Measurements from ENCODE around the gene UNC45B. TPM values are rescaled to one million over a fixed set of nuclear protein-coding genes. Genes with fewer than 3 reads are reported as not detected.

Gene UNC45B
- total RNA-seq, 1 experiment from 2014 or later: not detected

DNA sequence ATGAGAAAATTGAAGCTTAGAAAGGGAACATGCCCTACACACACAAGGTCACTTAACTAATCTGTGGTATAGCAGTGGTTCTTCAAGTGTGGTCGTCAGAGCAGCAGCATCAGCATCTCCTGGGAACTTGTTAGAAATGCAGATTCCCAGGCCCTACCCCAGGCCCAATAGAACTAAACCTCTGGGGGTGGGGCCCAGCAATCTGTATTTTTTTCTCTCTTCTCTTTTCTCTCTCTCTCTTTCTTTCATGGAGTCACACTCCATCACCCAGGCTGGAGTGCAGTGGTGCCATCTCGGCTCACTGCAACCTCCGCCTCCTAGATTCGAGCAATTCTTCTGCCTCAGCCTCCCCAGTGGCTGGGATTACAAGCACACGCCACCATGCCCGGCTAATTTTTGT lies 9.4 kb upstream of the UNC45B start:
- ATAC-seq (no peak), DNase-seq (ENCODE audit: low read depth, low spot score) (no peak)
- intact Hi-C loops (cut with micrococcal nuclease): no loop called here
- Histone ChIP-seq H3K36me3 (ENCODE audit: control insufficient read depth in 1 of 2, insufficient read depth in 2 of 2, low read length in 2 of 2) (peaks cover 44 to 66% of the 10 kb centered on the region in 2 experiments), H3K27me3 (ENCODE audit: insufficient read depth, low read length) (no peaks in the 10 kb centered on the region), H3K9me3 (ENCODE audit: control insufficient read depth in 1 of 2, insufficient read depth in 1 of 2, low read depth in 1 of 2, low read length in 2 of 2) (no peaks in the 10 kb centered on the region), H3K9me2 (ENCODE audit: insufficient read depth) (no peaks in the 10 kb centered on the region), H4K20me1 (ENCODE audit: insufficient read depth) (no peaks in the 10 kb centered on the region; the same call in 1 of the 2 replicates), H3K9ac (ENCODE audit: low read length) (no peak overlapping the region), H3K4me1 (ENCODE audit: control insufficient read depth in 1 of 2, insufficient read depth in 2 of 2, low read length in 2 of 2) (peaks cover 3 to 10% of the 10 kb centered on the region in 2 experiments; a peak in 3 of 4 replicates), H3K27ac (ENCODE audit: low read depth, low read length) (no peak overlapping the region), H3K4me2 (ENCODE audit: low read length) (no peak overlapping the region), H3K79me2 (ENCODE audit: insufficient read depth, low read length) (peaks cover 46% of the 10 kb centered on the region), H3K4me3 (replicated peaks in 1 of 2; ENCODE audit: low read depth in 1 of 2, low read length in 2 of 2) (no peak overlapping the region), H2AFZ (ENCODE audit: low read depth, low read length, poor library complexity, severe bottlenecking) (no peak overlapping the region)
- ChIA-PET RAD21 (ENCODE audit: low non-redundant PET in 1 of 2, low total read pairs in 2 of 2, uncharacterized antibody in 2 of 2, unreplicated experiment in 2 of 2) (no interaction called here), POLR2A (no interaction called here), CTCF (no interaction called here)
- TF ChIP-seq FOSL1 (IDR thresholded peaks at IDR 0.05; ENCODE audit: low read depth): no peak
- TF ChIP-seq, protein P1, sequence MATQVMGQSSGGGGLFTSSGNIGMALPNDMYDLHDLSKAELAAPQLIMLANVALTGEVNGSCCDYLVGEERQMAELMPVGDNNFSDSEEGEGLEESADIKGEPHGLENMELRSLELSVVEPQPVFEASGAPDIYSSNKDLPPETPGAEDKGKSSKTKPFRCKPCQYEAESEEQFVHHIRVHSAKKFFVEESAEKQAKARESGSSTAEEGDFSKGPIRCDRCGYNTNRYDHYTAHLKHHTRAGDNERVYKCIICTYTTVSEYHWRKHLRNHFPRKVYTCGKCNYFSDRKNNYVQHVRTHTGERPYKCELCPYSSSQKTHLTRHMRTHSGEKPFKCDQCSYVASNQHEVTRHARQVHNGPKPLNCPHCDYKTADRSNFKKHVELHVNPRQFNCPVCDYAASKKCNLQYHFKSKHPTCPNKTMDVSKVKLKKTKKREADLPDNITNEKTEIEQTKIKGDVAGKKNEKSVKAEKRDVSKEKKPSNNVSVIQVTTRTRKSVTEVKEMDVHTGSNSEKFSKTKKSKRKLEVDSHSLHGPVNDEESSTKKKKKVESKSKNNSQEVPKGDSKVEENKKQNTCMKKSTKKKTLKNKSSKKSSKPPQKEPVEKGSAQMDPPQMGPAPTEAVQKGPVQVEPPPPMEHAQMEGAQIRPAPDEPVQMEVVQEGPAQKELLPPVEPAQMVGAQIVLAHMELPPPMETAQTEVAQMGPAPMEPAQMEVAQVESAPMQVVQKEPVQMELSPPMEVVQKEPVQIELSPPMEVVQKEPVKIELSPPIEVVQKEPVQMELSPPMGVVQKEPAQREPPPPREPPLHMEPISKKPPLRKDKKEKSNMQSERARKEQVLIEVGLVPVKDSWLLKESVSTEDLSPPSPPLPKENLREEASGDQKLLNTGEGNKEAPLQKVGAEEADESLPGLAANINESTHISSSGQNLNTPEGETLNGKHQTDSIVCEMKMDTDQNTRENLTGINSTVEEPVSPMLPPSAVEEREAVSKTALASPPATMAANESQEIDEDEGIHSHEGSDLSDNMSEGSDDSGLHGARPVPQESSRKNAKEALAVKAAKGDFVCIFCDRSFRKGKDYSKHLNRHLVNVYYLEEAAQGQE (IDR thresholded peaks at IDR 0.05; ENCODE audit: low read depth): no peak
- no peak for TF ChIP-seq EGR1 (IDR thresholded peaks at IDR 0.05; ENCODE audit: low read depth)
- TF ChIP-seq, protein P2, sequence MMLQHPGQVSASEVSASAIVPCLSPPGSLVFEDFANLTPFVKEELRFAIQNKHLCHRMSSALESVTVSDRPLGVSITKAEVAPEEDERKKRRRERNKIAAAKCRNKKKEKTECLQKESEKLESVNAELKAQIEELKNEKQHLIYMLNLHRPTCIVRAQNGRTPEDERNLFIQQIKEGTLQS (IDR thresholded peaks at IDR 0.05): no peak
- TF ChIP-seq SIN3A (IDR thresholded peaks at IDR 0.05; ENCODE audit: low read depth): no peak
- TF ChIP-seq ZFX (IDR thresholded peaks at IDR 0.05): no peak
- BruUV-seq (replicated peaks): no TSS peak
